Stimulated activated CD8-positive, alpha-beta memory T cell treated with anti-CD3 and anti-CD28 coated beads, Interleukin-7, amount 100 ng/mL, for 1 hour (primary cell): ENCODE data around the gene CAST.

Experiments
- DNase-seq, 2 donors: peaks; one replicate each; pipeline ENCODE4 v3.0.0-alpha.2; 2020; ENCODE audit warnings: low read depth in 2 of 2

CAST gene

GRCh38 chr5:96642281-96642640, 19.9 kb upstream of the CAST start:
- no peak for DNase-seq

GRCh38 chr5:96645091-96645490, 17.1 kb upstream of the CAST start:
- no peak for DNase-seq

- no peak for DNase-seq
These were observed 14.2 kb upstream of the CAST start for GRCh38 chr5:96648023-96648422.

- no peak for DNase-seq
These were observed 13.6 kb upstream of the CAST start for GRCh38 chr5:96648593-96648992.

GRCh38 chr5:96649251-96649662, 12.9 kb upstream of the CAST start:
- DNase-seq: no peak

GRCh38 chr5:96649681-96650540, 12.3 kb upstream of the CAST start:
- DNase-seq: no peak

- no peak for DNase-seq
These were observed 11.1 kb upstream of the CAST start for GRCh38 chr5:96651047-96651446.

GRCh38 chr5:96651948-96652753, 10.0 kb upstream of the CAST start:
- DNase-seq: no peak

- no peak for DNase-seq
These were observed 9.3 kb upstream of the CAST start for GRCh38 chr5:96652769-96653454.

GRCh38 chr5:96654209-96654608, 8.0 kb upstream of the CAST start:
- no peak for DNase-seq

GRCh38 chr5:96655085-96655484, 7.1 kb upstream of the CAST start:
- DNase-seq: no peak

- no peak for DNase-seq
These were observed 6.7 kb upstream of the CAST start for GRCh38 chr5:96655506-96655905.

GRCh38 chr5:96657068-96657467, 5.1 kb upstream of the CAST start:
- DNase-seq: peak in 1 of 2 donors; percentile 30

- no peak for DNase-seq
These were observed 3.9 kb upstream of the CAST start for GRCh38 chr5:96658272-96658671.

GRCh38 chr5:96659170-96659569, 3.0 kb upstream of the CAST start:
- DNase-seq: no peak

GRCh38 chr5:96660971-96661854, 963 bp upstream of the CAST start:
- peak in 1 of 2 donors; percentile 11 for DNase-seq

GRCh38 chr5:96662725-96663518, 746 bp downstream of the CAST start:
- DNase-seq: peak; percentile 68 to 72

- DNase-seq: no peak
These were observed 1.4 kb downstream of the CAST start for GRCh38 chr5:96663608-96664007.

GRCh38 chr5:96664669-96665068, 2.5 kb downstream of the CAST start:
- DNase-seq: no peak

GRCh38 chr5:96668725-96669124, 6.5 kb downstream of the CAST start:
- no peak for DNase-seq

- no peak for DNase-seq
These were observed 7.7 kb downstream of the CAST start for GRCh38 chr5:96669909-96670308.
